Measurements from ENCODE around the gene TEX29.

GRCh38 chr13:111288276-111288675, 32.2 kb upstream of the TEX29 start:
- TF ChIP-seq POLR2A (IDR thresholded peaks at IDR 0.05) (no peak), CTCF (IDR thresholded peaks at IDR 0.05) (no peak), EP300 (IDR thresholded peaks at IDR 0.05) (no peak), POLR2AphosphoS5 (IDR thresholded peaks at IDR 0.05) (no peak)
